Tibial artery (tissue), 4 donors: Measurements from ENCODE around the gene CACNA1B.

Experiments
- DNase-seq, 2 donors: peaks; one replicate each; pipeline ENCODE4 v3.0.0-alpha.2; 2019
- H3K27ac ChIP-seq, 2 donors: fragments of 200-600 bp; sonication (generic) in 1 of 2; 1 replicate in 1 of 2; 2 replicates in 1 of 2; pipeline ENCODE4 v1.5.1; 2018 to 2019; ENCODE audit warnings: mild to moderate bottlenecking in 1 of 2
- H3K27me3 ChIP-seq, 2 donors: fragments of 200-600 bp; sonication (generic) in 1 of 2; one replicate each; pipeline versions ENCODE4 v1.5.1 to v1.6.0; 2016 to 2019
- H3K36me3 ChIP-seq, 3 donors: fragments of 200-600 bp; sonication (generic) in 2 of 3; one replicate each; pipeline ENCODE4 v1.5.1; 2016 to 2019; ENCODE audit warnings: mild to moderate bottlenecking in 2 of 3
- H3K4me1 ChIP-seq, 4 donors: fragments of 200-600 bp; sonication (generic) in 2 of 4; 1 replicate in 3 of 4; 2 replicates in 1 of 4; pipeline ENCODE4 v1.5.1; 2016 to 2019
- H3K4me3 ChIP-seq, 2 donors: fragments of 200-600 bp; sonication (generic) in 1 of 2; 1 replicate in 1 of 2; 2 replicates in 1 of 2; pipeline ENCODE4 v1.5.1; 2018 to 2019; ENCODE audit warnings: mild to moderate bottlenecking in 2 of 2
- H3K9me3 ChIP-seq, 3 donors: fragments of 200-600 bp; sonication (generic) in 1 of 3; one replicate each; pipeline ENCODE4 v1.5.1; 2016 to 2019
- intact Hi-C: fragments of 100-400 bp; cut with DNase I; formaldehyde crosslinking; loops from one replicate; pipeline ENCODE4 v1.15.0; 2023; ENCODE audit warnings: low total_unique reads
- TF ChIP-seq, protein P1 (sequence below), 2 experiments: fragments of 200-600 bp in 1 of 2; fragments of 450-650 bp in 1 of 2; IDR thresholded peaks; one replicate each; pipeline ENCODE4 v1.5.1; 2017 to 2019; ENCODE audit warnings: antibody characterized with exemption in 2 of 2, mild to moderate bottlenecking in 1 of 2, moderate library complexity in 1 of 2

CACNA1B gene

DNA sequence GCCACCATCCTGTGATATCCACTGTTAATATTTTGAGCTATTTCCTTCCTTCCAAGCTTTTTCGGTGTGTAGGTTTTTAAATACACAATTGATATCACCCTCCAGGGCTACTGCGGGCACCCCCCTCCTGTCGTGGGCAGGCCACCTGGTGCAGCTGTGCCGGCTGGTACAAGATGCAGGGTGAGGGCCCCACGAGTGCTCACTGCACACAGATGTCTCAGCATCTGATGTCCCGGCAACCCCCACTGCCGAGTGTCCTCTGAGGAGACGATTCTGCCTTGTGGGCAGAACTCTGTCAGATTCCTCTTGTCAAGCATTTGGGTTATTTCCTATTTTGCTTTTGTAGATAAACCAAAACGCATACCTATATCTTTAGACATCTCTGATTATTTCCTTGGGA lies 25.1 kb downstream of the CACNA1B start:
- H3K36me3 ChIP-seq: no peaks in the 10 kb centered on the region
- DNase-seq: no peak
- peaks cover 0 to 9% of the 10 kb centered on the region in 2 donors for H3K27me3 ChIP-seq
- intact Hi-C loops: no loop called here
- no peak overlapping the region for H3K27ac ChIP-seq
- TF ChIP-seq, protein P1, sequence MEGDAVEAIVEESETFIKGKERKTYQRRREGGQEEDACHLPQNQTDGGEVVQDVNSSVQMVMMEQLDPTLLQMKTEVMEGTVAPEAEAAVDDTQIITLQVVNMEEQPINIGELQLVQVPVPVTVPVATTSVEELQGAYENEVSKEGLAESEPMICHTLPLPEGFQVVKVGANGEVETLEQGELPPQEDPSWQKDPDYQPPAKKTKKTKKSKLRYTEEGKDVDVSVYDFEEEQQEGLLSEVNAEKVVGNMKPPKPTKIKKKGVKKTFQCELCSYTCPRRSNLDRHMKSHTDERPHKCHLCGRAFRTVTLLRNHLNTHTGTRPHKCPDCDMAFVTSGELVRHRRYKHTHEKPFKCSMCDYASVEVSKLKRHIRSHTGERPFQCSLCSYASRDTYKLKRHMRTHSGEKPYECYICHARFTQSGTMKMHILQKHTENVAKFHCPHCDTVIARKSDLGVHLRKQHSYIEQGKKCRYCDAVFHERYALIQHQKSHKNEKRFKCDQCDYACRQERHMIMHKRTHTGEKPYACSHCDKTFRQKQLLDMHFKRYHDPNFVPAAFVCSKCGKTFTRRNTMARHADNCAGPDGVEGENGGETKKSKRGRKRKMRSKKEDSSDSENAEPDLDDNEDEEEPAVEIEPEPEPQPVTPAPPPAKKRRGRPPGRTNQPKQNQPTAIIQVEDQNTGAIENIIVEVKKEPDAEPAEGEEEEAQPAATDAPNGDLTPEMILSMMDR (IDR thresholded peaks at IDR 0.05): no peak
- no peak overlapping the region for H3K4me3 ChIP-seq
- no peaks in the 10 kb centered on the region for H3K4me1 ChIP-seq
- H3K9me3 ChIP-seq: peaks cover 0 to 11% (median 10%) of the 10 kb centered on the region in 3 donors

DNA sequence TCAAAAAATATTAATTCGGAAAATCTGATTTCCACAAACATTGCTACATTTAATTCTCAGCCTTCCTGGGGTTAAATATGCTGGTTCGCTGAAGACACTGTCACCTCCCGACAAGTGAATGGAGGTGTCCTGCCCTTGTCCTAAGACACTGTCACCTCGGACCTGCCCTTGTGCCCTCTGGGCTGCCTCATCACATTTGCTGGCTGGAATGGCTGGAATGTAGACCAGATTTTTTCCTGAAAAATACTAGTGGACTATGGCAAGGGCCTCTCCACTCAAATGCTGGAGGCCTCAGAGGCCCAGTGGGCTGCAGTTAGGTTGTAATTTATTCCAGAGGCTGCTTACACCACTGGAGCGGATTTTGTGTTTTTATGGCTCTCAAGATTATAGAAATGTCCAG lies 28.2 kb downstream of the CACNA1B start:
- H3K4me3 ChIP-seq: no peak overlapping the region
- H3K4me1 ChIP-seq: no peaks in the 10 kb centered on the region
- DNase-seq: no peak
- TF ChIP-seq, protein P1 (IDR thresholded peaks at IDR 0.05): no peak
- peaks cover 0 to 10% (median 5%) of the 10 kb centered on the region in 3 donors for H3K9me3 ChIP-seq
- intact Hi-C loops: no loop called here
- no peaks in the 10 kb centered on the region for H3K36me3 ChIP-seq
- no peaks in the 10 kb centered on the region for H3K27me3 ChIP-seq
- H3K27ac ChIP-seq: no peak overlapping the region

DNA sequence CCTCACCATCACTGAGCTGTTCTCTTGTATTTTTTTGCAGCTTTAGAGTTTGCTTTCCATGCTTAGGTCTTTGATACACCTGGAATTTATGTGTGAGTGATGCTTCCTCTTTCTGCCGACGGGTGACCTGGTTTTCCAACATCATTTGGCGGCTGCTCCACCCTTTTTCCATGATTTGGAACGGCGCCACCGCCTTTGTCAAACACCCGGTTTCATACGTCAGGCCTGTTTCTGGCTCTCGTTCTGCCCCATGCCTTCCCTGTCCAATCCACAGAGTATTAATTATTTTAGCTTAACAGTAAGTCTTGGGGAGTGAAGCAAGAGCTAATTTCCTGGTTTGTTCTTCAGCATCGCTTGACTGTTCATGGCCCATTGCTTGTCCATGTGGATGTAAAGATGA lies 30.2 kb downstream of the CACNA1B start:
- Histone ChIP-seq H3K27ac (no peak overlapping the region), H3K27me3 (peaks cover 0 to 3% of the 10 kb centered on the region in 2 donors), H3K36me3 (no peaks in the 10 kb centered on the region), H3K4me3 (no peak overlapping the region), H3K9me3 (no peaks in the 10 kb centered on the region), H3K4me1 (no peaks in the 10 kb centered on the region)
- intact Hi-C loops: no loop called here
- TF ChIP-seq, protein P1 (IDR thresholded peaks at IDR 0.05): no peak
- no peak for DNase-seq

GRCh38 chr9:137912671-137913070 lies 35.1 kb downstream of the CACNA1B start:
- Histone ChIP-seq H3K9me3 (no peaks in the 10 kb centered on the region), H3K27me3 (peaks cover 0 to 6% of the 10 kb centered on the region in 2 donors), H3K36me3 (no peaks in the 10 kb centered on the region), H3K4me1 (no peaks in the 10 kb centered on the region), H3K27ac (no peak overlapping the region), H3K4me3 (no peak overlapping the region)
- TF ChIP-seq, protein P1 (IDR thresholded peaks at IDR 0.05): no peak
- no peak for DNase-seq
- intact Hi-C loops: no loop called here

DNA sequence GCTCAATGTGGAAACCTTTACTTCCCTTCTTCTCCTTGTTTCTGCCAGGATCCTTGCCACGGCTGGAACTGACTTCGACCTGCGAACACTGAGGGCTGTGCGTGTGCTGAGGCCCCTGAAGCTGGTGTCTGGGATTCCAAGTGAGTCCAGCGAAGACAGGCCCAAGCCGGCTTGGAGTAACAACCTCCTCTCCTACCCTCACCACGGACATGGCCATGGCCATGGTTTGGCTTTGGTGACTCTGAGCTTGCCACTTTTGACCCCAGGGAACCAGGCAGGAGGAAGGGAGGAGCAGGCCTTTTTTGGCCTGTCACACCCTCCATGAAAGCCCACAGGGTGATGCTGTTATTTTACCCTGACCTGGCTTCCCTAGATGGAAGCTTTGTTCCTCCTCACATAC lies 35.5 kb downstream of the CACNA1B start:
- intact Hi-C loops: no loop called here
- Histone ChIP-seq H3K4me3 (no peak overlapping the region), H3K27ac (no peak overlapping the region), H3K27me3 (peaks cover 0 to 6% of the 10 kb centered on the region in 2 donors), H3K9me3 (no peaks in the 10 kb centered on the region), H3K4me1 (no peaks in the 10 kb centered on the region), H3K36me3 (no peaks in the 10 kb centered on the region)
- TF ChIP-seq, protein P1 (IDR thresholded peaks at IDR 0.05): no peak
- no peak for DNase-seq
